Anterior cingulate cortex (tissue), 58 donors: ENCODE data around the gene APEH.
A peak's percentile ranks its signal among the peaks of the same experiment; 100 is the strongest.

Source experiments
- DNase-seq, 58 donors: peaks; one replicate each; lab custom pipeline; 2025; lab: John Stamatoyannopoulos, UW

The APEH gene

DNA sequence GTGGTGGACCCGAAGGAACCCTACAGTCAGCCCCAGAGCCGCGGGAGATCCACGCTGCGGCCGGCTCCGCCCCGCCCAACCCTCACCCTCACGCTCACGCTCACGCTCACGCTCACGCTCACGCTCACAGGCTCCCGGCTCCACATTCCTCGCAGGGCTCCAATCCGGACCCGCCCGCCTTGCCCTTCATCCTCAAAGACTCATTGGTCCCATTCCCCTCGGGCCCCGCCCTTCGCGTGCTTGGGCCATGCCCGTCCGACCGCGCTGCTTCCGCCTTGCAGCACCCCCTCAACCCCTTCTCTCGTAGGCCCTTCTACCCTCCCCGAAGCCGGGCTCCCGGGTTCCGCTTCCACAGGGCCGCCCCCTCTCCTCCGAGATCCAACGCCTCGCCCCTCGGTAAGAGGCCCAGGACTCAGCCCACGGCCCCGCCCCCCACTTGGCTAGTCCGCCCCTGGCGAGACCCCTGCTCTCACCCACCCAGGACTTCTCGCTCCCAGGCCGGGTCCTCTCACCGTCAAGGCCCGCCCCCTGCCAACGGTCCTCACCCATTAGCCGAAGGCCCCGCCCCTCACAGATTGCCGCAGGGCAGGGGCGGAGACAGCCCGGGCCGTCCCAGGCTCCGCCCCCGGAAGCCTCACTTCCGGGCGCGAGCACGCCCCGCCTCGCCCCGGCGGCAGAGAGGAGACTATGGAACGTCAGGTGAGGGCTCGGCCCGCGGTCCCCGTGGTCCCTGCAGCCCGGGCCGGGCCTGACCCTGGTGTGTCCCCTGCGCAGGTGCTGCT lies at the start of gene APEH:
Gene APEH, plus strand, starts transcription at position 637 of the 782 bp plus-strand sequence. Its CDS starts 51 bp downstream, at position 688.
- no peak for DNase-seq

DNA sequence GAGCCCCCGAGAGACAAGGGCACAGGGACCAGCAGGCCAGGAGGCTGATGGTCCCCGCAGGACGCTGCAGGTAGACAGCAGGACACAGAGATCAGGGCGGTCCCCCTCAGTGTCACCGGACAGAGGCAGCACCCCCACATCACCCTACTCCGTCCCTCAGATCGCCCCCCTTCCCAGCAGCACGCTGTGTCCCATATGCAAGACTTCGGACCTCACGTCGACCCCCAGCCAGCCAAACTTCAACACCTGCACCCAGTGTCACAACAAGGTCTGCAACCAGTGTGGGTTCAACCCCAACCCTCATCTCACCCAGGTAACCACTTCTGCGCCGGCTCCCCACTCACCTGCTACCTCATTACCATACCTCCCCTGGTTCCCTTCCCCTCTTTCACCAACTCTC lies 49.1 kb upstream of the APEH start:
- no peak for DNase-seq

DNA sequence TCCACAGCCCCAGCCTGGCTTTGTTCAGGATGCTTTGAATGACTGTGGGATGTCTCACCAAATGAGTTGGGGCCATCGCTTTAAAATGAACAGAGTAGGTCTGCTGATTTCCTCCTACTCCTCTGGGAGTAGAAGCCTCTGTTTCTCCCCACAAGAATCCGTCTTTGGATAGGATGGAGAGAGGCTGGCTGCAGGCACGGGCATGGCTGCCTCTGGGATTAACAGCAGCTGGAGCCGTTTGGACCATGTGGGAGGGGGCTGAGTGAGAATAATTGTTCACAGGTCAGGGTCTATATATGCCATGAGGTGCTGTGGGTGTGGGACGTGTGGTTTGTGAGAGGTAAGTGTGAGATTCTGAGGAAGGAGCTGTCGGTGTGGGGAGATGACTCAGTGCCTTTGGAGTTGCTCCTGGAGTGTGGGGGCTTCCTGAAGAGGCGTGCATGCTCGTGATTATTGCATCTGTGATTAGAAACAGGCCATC lies 48.0 kb upstream of the APEH start:
- DNase-seq: peak in 29 of 58 donors; percentile 21 to 78 (median 44)

DNA sequence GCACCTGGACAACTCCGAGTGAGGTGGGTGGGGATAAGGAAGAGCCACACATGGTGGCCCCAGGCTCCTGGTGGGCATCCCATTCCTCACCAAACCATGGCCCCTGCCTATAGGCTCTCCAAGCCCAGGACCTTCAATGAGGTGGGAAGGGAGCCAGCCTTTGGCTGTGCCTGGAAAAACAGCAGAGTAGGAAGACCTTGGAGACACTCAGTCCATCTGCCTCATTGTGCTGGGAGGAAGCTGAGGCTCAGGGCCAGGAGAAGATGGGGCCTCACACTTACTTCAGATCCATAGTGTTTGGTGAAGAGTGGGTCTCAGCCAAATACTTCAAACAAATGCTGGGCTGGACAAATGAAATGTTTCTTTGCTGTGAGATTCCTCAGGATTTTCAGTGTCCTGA lies 47.4 kb upstream of the APEH start:
- DNase-seq: peak in 11 of 58 donors; percentile 13 to 53 (median 32)

DNA sequence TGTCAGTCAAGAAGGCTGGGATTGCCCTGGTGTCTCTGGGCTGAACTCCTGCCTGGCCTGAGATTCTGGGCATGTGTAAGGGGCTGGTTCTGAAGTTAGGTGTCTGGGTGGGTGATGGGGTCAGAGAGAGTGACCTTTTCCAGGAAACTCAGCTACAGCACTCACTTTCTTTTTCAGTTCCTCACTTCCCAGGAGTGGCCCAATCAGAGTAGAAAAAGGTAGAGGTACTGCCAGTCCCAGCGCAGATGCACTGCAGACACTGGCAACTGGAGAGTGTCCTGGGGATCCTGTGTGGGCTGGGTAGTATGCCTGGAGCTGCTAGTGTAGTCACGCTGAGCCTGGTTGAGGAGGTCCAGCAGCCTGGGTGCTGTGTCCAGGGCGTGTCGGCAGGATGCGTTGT lies 46.5 kb upstream of the APEH start:
- no peak for DNase-seq

DNA sequence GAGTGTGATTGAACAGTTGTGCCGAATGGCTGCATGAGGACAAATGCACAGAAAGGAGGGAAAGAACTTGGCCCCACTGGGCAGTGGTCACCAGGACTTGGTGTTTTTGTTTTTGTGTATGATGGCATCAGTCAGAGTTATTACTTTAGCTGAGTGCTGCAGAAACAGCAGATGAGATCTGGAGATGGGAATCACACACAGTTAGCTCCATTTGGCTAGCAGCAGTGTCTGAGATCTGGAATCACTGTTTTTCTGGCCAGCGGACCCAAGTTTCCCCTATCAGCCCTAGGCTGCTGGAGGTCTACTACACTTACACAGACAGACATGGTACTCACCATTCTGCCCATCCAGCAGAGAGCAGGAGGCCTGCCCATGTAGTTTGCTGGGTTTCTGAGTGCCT lies 45.9 kb upstream of the APEH start:
- DNase-seq: no peak

DNA sequence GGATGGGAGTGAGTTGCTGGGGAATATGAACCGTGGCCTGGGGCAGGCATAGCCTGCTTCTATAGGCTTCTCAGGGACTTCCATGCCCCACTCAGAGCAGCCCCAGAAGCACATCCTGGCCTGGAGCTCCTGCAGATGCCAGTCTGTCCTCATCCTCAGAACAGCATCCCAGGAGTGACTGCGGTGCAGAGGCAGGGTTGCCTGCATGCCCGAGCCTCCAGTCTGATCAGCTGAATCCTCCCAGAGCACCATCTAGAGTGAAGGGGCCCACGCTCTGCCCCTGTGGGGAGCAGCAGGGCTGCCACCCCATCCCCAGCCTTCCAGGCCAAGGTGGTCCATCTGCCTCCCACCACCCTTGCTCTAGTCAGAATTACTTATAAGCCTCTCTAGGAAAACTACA lies 44.7 kb upstream of the APEH start:
- DNase-seq: peak in 2 of 58 donors; percentile 43 to 44

DNA sequence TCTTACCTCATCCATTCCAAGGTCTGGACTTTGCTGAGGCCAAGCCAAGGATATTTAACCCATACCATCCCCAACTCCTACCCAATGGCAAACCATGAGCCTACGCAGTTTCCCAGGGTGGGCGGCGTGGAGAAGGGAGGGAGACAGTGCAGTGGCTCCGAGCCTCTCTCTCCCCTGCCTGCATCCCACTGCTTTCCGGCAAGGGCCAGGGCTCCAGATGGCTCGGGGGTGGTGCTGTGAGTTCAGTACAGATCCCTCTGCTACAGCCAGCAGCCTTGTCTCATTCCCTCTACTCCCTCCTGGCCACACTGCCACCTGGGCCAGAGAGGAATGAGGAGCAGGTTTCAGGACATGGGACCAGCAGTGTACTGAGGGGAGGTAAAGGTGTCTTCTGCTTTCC lies 44.3 kb upstream of the APEH start:
- DNase-seq: peak in 37 of 58 donors; percentile 10 to 87 (median 49)

DNA sequence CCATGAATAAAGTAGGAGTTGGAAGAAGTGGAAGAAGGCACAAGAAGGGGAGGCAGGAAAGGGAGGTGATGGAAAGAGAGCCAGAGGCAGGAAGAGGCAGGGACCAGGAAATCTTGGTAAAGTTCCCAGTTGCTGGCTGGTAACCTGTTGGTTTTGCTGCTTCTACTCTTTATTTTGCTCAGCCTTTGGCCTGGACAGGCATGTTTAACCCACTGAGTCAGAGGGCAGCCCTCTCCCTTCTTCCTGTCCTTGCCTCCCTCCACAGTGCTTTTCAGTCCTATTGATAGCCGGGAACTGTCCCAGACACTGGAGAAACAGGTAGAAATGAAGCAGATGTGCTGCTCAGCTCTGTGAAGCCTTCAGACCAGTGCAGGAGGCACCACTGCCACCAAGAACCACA lies 43.4 kb upstream of the APEH start:
- no peak for DNase-seq

DNA sequence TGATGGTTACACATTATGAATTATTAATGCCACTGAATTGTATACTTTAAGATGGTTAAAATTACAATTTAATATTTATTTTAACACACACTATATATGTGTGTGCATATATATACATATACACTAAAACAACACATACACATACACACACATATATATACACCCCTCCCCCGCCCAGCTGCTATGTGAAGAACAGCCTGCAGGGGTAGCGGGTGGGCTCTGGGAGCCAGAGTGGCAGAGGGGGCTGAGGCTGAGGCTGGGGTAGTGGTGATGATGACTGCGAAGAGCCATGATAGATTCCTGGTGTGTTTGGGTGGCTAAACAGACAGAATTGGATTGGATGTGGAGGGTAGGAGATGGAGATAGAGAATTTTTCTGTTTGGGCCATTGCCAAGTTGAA lies 39.4 kb upstream of the APEH start:
- no peak for DNase-seq

DNA sequence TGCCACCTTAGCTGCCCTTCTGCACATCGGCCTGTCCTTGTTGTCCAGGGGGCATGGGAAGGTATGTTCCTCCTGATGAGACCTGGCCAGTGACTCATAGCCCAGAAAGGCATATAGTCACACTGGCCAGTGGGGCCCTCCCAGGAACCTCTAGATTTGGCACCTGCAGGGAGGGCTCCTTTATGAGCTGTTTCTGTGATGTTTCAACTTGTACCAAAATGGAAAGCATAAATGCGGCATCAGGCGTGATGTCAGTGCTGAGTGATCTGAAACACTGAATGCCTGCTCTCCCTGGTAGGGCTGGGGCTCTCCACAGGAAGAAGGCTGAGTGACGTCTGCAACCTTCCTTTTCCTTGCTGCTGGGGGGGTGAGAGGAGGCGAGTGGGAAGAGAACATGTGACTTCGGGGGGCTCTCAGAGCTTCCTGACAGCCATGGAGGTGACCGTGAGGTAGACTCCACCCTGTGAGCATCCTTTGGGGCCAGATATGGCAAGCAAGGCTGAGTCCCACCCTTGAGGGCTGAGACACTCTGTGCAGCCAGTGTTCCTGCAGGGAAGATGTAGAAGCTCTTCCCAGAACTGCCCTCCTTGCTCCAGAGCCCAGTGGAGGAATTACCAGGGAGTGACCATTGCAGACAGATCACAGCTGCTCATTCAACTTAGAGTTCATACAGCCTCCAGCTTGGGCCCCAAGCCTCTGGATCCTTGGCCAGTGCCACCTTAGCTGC lies 37.1 kb upstream of the APEH start:
- peak in 34 of 58 donors; percentile 13 to 76 (median 43) for DNase-seq

DNA sequence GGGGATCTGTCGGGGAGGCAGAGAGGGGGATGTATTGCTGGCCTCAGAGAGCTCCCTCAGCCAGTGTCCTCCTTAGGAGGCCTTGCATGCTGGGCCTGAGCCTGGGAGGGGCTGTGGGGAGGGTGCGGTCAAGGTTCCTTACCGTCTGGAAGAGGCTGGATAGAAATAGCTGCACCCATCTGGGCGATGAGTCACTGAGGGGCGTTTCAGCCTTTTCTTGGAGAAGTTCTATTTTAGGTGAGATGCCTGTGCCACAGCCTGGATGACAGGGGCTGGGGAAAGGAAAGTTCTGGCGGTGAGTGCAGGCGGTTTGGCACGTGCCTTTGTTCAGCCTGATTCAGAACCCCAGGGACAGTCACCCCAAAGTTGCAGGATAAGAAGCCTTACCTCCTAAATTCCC lies 35.7 kb upstream of the APEH start:
- peak in 39 of 58 donors; percentile 11 to 87 (median 53) for DNase-seq

DNA sequence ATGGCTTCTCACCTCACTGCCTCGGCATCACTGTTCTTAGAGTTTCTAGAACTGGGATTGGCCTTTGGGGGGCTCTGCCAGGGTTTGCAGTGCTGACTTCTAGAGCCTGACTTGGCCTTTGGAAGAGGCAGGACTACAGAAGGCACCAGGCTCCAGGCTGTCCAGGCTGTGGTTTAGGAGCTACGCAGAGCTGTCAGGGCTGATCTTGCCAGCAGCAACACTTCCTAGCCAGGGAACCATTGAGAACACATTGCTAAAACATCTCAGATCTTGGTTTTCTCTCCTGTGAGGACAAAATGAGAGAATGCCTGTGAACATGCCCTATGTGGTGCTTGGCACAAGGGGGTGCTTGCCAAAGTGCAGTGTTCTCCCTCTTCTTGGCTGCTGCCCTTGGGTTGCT lies 34.6 kb upstream of the APEH start:
- no peak for DNase-seq

DNA sequence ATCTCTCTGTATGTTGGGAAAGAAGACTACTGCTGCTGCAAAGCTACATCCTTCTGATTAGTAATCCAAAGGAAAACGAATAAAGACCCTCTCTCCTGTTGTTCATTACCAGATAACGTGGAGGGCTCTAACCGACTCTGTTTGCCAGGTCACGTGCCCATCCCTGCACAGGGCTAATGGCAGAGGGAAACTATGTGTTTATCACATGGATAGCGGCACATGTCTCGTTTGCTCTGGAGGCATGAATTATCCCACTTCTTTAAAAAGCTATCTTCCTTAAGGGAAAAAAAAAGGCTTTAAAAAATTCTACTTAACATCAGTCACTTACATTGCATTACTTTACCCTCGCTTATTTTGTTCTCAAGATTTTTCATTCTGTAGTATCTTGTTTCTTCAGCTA lies 32.9 kb upstream of the APEH start:
- DNase-seq: peak in 3 of 58 donors; percentile 5 to 19 (median 11)

DNA sequence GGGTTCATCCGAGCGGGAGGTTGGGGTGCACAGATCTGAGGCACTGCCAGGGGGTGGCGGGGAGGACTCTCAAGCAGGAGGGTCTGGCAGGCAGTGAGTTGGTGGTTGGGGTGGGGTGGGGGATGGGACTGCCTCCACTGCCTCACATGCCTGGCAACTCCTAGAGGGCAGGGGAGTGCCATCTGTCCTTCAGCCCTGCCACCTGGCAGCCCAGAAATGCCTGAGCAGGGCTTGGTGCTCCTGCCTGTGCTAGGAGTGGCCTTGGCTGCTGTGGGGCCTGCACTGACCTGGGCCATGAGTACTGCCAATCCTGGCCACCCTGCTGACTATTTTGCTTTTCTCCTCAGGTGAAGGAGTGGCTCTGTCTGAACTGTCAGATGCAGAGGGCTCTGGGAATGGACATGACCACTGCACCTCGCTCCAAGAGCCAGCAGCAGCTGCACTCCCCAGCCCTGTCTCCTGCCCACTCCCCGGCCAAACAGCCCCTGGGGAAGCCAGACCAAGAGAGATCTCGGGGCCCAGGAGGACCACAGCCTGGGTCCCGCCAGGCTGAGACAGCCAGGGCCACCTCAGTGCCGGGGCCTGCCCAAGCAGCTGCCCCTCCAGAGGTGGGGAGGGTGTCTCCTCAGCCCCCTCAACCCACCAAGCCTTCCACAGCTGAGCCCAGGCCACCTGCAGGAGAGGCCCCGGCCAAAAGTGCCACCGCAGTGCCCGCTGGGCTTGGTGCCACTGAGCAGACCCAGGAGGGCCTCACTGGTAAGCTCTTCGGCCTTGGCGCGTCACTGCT lies 32.0 kb upstream of the APEH start:
- no peak for DNase-seq

DNA sequence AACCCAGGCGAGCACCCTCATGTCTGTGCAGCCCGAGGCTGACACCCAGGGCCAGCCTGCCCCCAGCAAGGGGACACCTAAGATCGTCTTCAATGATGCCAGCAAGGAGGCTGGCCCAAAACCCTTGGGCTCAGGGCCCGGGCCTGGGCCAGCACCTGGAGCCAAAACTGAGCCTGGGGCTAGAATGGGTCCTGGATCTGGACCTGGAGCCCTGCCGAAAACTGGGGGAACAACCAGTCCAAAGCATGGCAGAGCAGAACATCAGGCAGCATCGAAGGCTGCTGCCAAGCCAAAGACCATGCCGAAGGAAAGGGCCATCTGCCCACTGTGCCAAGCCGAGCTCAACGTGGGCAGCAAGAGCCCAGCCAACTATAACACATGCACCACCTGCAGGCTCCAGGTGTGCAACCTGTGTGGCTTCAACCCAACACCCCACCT lies 31.4 kb upstream of the APEH start:
- no peak for DNase-seq

DNA sequence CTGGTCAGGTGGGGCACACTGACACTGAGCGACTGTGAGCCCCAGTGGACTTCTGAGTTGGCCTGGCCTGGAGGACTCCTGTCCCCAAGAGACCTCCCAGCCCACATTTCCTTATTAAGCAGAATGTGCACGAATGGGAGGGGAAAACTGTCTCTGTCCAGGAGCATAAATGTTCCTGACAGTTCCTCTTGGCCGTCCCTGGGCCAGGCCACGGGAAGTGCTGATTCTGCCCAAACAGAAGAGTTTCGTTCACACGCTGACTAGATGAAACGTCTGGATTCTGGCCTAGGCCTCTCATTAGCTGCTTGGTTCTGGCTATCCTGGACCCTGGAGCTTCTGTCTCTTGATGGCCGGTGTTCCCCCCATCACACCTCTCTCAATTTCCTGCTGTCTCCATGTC lies 29.5 kb upstream of the APEH start:
- no peak for DNase-seq

DNA sequence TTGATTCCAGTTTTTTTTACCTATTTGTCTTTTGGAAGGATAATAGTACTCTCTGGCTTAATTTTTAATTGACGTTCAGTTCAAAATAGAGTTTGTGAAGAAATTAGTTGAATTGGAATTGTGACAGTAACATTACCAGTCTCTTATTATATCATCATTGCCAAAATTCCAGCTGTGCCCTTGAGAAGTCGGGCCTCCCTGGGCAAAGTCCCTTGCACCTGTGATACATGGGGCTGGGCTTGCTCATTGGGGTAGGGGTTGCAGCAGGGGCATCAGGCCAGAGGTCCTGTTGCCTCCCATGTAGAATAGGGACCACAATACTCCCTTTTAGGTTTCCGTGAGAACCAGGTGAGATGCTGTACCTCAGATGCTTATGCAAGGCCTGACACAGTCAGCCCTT lies 27.9 kb upstream of the APEH start:
- DNase-seq: no peak

DNA sequence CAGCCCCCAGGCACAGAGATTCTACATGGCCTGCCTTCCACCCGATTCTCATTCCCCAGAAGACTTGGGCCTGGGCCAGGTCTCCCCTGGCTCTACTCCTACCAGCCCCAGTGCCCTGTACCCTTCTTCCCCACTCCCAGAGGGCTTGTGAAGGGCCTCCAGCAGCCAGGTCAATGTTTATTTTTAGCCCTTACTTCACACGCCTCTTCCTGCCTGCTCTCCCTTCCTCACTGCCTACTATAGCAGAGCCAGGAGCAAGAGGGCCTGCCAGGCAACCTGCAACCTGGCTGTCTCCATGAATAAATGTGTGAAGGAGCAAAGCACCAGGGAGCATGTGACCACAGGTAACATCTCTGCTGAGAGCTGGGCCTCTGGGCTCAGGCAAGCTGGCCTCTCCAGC lies 26.4 kb upstream of the APEH start:
- peak in 1 of 58 donors; percentile 12 for DNase-seq

DNA sequence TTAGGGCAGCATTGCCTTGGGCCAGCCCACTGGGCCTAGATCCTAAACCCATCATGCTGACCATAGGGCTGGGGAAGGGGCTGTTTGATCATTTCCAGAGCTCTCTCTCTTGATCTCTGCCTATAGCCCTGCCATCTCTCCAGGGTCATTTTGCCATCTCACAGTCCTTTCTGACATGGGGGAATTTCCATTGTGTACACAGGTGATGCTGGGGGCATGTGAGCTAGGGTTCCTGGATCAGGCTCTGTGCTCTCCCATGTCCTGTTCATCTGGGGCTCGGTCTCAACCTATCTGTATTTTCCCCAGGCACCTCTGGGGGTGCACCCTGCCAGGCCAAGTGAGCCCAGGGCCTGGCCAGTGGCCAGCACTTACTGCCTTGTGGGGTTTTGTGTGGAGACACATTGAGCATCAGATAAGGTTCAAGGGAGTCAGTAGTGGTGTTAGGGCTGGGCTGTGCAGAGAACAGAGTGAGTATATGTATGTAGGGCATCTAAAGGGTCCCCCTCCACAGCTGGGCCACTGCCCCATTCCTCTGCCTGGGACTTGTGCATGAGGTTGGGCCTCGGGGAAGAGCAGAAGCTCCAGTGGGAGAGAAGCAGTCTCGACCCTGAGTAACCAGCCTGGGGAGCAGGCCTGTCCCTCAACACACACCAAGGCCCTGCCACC lies 25.7 kb upstream of the APEH start:
- DNase-seq: no peak
